Nephron (organoid): Measurements from ENCODE around the gene TRAPPC12.
"Not testable (repeated sequence)": the region's sequence is repeated elsewhere in the genome, so short reads cannot be mapped to it uniquely, and the experiment has no call there.

Experiments
- H3K27ac Mint-ChIP-seq, 3 experiments: 2 replicates each; pipeline ENCODE4 v1.8.0; 2020; ENCODE audit warnings: mixed read lengths in 3 of 3, mild to moderate bottlenecking in 2 of 3, moderate library complexity in 1 of 3
- H3K27me3 Mint-ChIP-seq: 2 replicates; pipeline ENCODE4 v1.8.0; 2021; ENCODE audit warnings: low read depth, mild to moderate bottlenecking, moderate library complexity, mixed read lengths
- H3K36me3 Mint-ChIP-seq: 2 replicates; pipeline ENCODE4 v1.8.0; 2020; ENCODE audit warnings: low read depth, mixed read lengths
- H3K4me1 Mint-ChIP-seq: 2 replicates; pipeline ENCODE4 v1.8.0; 2020; ENCODE audit warnings: mixed read lengths
- H3K4me3 Mint-ChIP-seq, 3 experiments: 2 replicates each; pipeline ENCODE4 v1.8.0; 2020; ENCODE audit warnings: mild to moderate bottlenecking in 3 of 3, mixed read lengths in 3 of 3, moderate library complexity in 2 of 3
- H3K9me3 Mint-ChIP-seq: 2 replicates; pipeline ENCODE4 v1.8.0; 2020; ENCODE audit warnings: mixed read lengths
- CTCF ChIP-seq, 3 experiments: fragments of 200-600 bp; sonication (generic); IDR thresholded peaks; one replicate each; pipeline ENCODE4 v1.5.0; 2021; ENCODE audit warnings: antibody characterized with exemption in 3 of 3; ENCODE audit not compliant: unreplicated experiment in 3 of 3

Gene TRAPPC12

GRCh38 chr2:3447789-3448317 lies 68.4 kb downstream of the TRAPPC12 start:
- Mint-ChIP-seq H3K9me3 (no peaks in the 10 kb centered on the region), H3K4me1 (peaks cover 59% of the 10 kb centered on the region), H3K27ac (peak overlapping the region; percentile 84 to 95 (median 89)), H3K4me3 (peak overlapping the region in 1 of 3 experiments; percentile 60), H3K36me3 (peaks cover 60% of the 10 kb centered on the region), H3K27me3 (no peaks in the 10 kb centered on the region)
- TF ChIP-seq CTCF (IDR thresholded peaks at IDR 0.05; ENCODE audit: unreplicated experiment in 3 of 3): no peak

GRCh38 chr2:3448441-3448911 lies 69.0 kb downstream of the TRAPPC12 start:
- H3K4me3 Mint-ChIP-seq: peak overlapping the region; percentile 29 to 79 (median 60)
- H3K9me3 Mint-ChIP-seq, H3K27me3 Mint-ChIP-seq: not testable (repeated sequence)
- H3K27ac Mint-ChIP-seq: peak overlapping the region; percentile 84 to 95 (median 89)
- H3K4me1 Mint-ChIP-seq: peaks cover 65% of the 10 kb centered on the region
- peaks cover 66% of the 10 kb centered on the region for H3K36me3 Mint-ChIP-seq

- H3K9me3 Mint-ChIP-seq: no peaks in the 10 kb centered on the region
- H3K4me3 Mint-ChIP-seq: peak overlapping the region in 2 of 3 experiments; percentile 60 to 79
- no peaks in the 10 kb centered on the region for H3K27me3 Mint-ChIP-seq
- peaks cover 67% of the 10 kb centered on the region for H3K36me3 Mint-ChIP-seq
- no peak for TF ChIP-seq CTCF (IDR thresholded peaks at IDR 0.05; ENCODE audit: unreplicated experiment in 3 of 3)
- H3K4me1 Mint-ChIP-seq: peaks cover 70% of the 10 kb centered on the region
- H3K27ac Mint-ChIP-seq: peak overlapping the region; percentile 84 to 95 (median 89)
Measured at GRCh38 chr2:3449086-3449485, 69.6 kb downstream of the TRAPPC12 start.

GRCh38 chr2:3449936-3450335 lies 70.4 kb downstream of the TRAPPC12 start:
- Mint-ChIP-seq H3K36me3 (peaks cover 59% of the 10 kb centered on the region), H3K27ac (peak overlapping the region in 2 of 3 experiments; percentile 92 to 95), H3K9me3 (no peaks in the 10 kb centered on the region), H3K4me1 (peaks cover 70% of the 10 kb centered on the region), H3K4me3 (no peak overlapping the region), H3K27me3 (no peaks in the 10 kb centered on the region)
- TF ChIP-seq CTCF (IDR thresholded peaks at IDR 0.05; ENCODE audit: unreplicated experiment in 3 of 3): no peak

- H3K36me3 Mint-ChIP-seq: peaks cover 57% of the 10 kb centered on the region
- peaks cover 70% of the 10 kb centered on the region for H3K4me1 Mint-ChIP-seq
- no peak for TF ChIP-seq CTCF (IDR thresholded peaks at IDR 0.05; ENCODE audit: unreplicated experiment in 3 of 3)
- H3K9me3 Mint-ChIP-seq: no peaks in the 10 kb centered on the region
- peak overlapping the region in 1 of 3 experiments; percentile 25 for H3K4me3 Mint-ChIP-seq
- no peaks in the 10 kb centered on the region for H3K27me3 Mint-ChIP-seq
- peak overlapping the region; percentile 82 to 95 (median 92) for H3K27ac Mint-ChIP-seq
Measured at GRCh38 chr2:3450385-3451010, 71.0 kb downstream of the TRAPPC12 start.

- no peaks in the 10 kb centered on the region for H3K27me3 Mint-ChIP-seq
- TF ChIP-seq CTCF (IDR thresholded peaks at IDR 0.05; ENCODE audit: unreplicated experiment in 3 of 3): no peak
- peaks cover 70% of the 10 kb centered on the region for H3K4me1 Mint-ChIP-seq
- H3K9me3 Mint-ChIP-seq: no peaks in the 10 kb centered on the region
- peak overlapping the region; percentile 82 to 95 (median 92) for H3K27ac Mint-ChIP-seq
- peak overlapping the region in 2 of 3 experiments; percentile 12 to 36 for H3K4me3 Mint-ChIP-seq
- H3K36me3 Mint-ChIP-seq: peaks cover 57% of the 10 kb centered on the region
Measured at GRCh38 chr2:3451169-3451568, 71.7 kb downstream of the TRAPPC12 start.
